ENCODE results near the gene TRIM49.
"Not testable (repeated sequence)": the region's sequence is repeated elsewhere in the genome, so short reads cannot be mapped to it uniquely, and the experiment has no call there.

Gene TRIM49

GRCh38 chr11:89808475-89808874 is at the start of gene TRIM49:
Gene TRIM49 (minus strand): TSS chr11:89808575. CDS start chr11:89804469, 4,106 bp downstream.
- DNase-seq, result not testable (repeated sequence)

- DNase-seq, result not testable (repeated sequence)
Measured at GRCh38 chr11:89826694-89827093, 18.3 kb upstream of the TRIM49 start.

- DNase-seq, result not testable (repeated sequence)
Measured at GRCh38 chr11:89820008-89820407, 11.6 kb upstream of the TRIM49 start.

GRCh38 chr11:89813535-89813934 is 5.2 kb upstream of the TRIM49 start:
- DNase-seq, result not testable (repeated sequence)

- DNase-seq, result not testable (repeated sequence)
Measured at GRCh38 chr11:89787506-89788063, 20.8 kb downstream of the TRIM49 start.

GRCh38 chr11:89785726-89786125 is 22.6 kb downstream of the TRIM49 start:
- not testable (repeated sequence) for DNase-seq

- DNase-seq, result not testable (repeated sequence)
Measured at GRCh38 chr11:89750822-89751221, 57.6 kb downstream of the TRIM49 start.
